Aorta (tissue), 5 donors: ENCODE data around the gene OOSP3. TPM values are rescaled to one million over a fixed set of nuclear protein-coding genes. Genes with fewer than 3 reads are reported as not detected.

Experiments used
- ATAC-seq: fragments of 200-7000 bp; cut with Tn5 transposase; one replicate; pipeline ENCODE4 v1.9.1; 2022; ENCODE audit warnings: moderate library complexity; ENCODE audit not compliant: low FRiP score
- DNase-seq, 2 donors: peaks; one replicate each; pipeline ENCODE4 v3.0.0-alpha.2; 2020
- H3K27ac ChIP-seq, 2 donors: one replicate each; pipeline ENCODE4 v1.5.1; 2013; ENCODE audit warnings: low read length in 2 of 2, mild to moderate bottlenecking in 2 of 2, moderate library complexity in 2 of 2, control low read depth in 1 of 2, inconsistent platforms in 1 of 2, low read depth in 1 of 2
- H3K27me3 ChIP-seq, 2 donors: one replicate each; pipeline ENCODE4 v1.6.1; 2013; ENCODE audit warnings: control low read depth in 1 of 2, low read length in 1 of 2, mild to moderate bottlenecking in 1 of 2, moderate library complexity in 1 of 2; ENCODE audit not compliant: insufficient read depth in 2 of 2, control insufficient read depth in 1 of 2
- H3K36me3 ChIP-seq, 2 donors: one replicate each; pipeline ENCODE4 v1.6.1; 2013; ENCODE audit warnings: control low read depth in 1 of 2, low read length in 1 of 2, mild to moderate bottlenecking in 1 of 2; ENCODE audit not compliant: insufficient read depth in 2 of 2, control insufficient read depth in 1 of 2
- H3K4me1 ChIP-seq, 2 donors: one replicate each; pipeline ENCODE4 v1.6.1; 2013; ENCODE audit warnings: low read length in 2 of 2, control low read depth in 1 of 2, mild to moderate bottlenecking in 1 of 2, moderate library complexity in 1 of 2; ENCODE audit not compliant: insufficient read depth in 2 of 2, control insufficient read depth in 1 of 2
- H3K4me3 ChIP-seq, 2 donors: one replicate each; pipeline ENCODE4 v1.5.1; 2013; ENCODE audit warnings: low read length in 2 of 2, control low read depth in 1 of 2, mild to moderate bottlenecking in 1 of 2
- H3K9me3 ChIP-seq: one replicate; pipeline ENCODE4 v1.6.1; 2013; ENCODE audit warnings: mild to moderate bottlenecking, low read length; ENCODE audit not compliant: control insufficient read depth
- WGBS, 2 donors: extraction: QIAGEN DNeasy Blood & Tissue Kit; methylation state at CpG; one replicate each; pipeline ENCODE4 v1.1.7; 2013; 5-methylcytosine and 5-hydroxymethylcytosine counted together
- intact Hi-C, 2 donors: fragments of 100-400 bp; cut with DNase I; formaldehyde crosslinking; loops; one replicate each; pipeline versions ENCODE4 v1.14.2 to v1.15.0; 2022
- polyA plus RNA-seq, 2 donors: library from polyadenylated mRNA; stranded (reverse); fragments of 200-250 nt; gene quantifications; one replicate each; pipeline ENCODE4 v1.2.3, GENCODE V29; 2013
- total RNA-seq, 2 donors: library from RNA; stranded (reverse); fragmentation: NEBNext Ultra II Directional; extraction: Animal tissue kit (Norgen Biotek cat#: 25700); gene quantifications; one replicate each; pipeline ENCODE4 v1.2.1, GENCODE V29; 2021
- donor health status: healthy with polysubstance abuse.
- donor health status: Bipolar disorder and iron deficiency.
- donor health status: DM: no; HTN: no; CAD: no.
- donor health status: DM: no; HTN: no; CAD: no.
- donor health status: DM: yes; HTN: yes; CAD: no.

Gene OOSP3
- total and polyA plus RNA-seq, 4 donors: not detected

- no peak for ATAC-seq
- Histone ChIP-seq H3K4me3 (no peak overlapping the region), H3K27me3 (no peaks in the 10 kb centered on the region), H3K36me3 (no peaks in the 10 kb centered on the region), H3K4me1 (no peaks in the 10 kb centered on the region), H3K9me3 (peaks cover 10% of the 10 kb centered on the region), H3K27ac (no peak overlapping the region)
- no peak for DNase-seq
- intact Hi-C loops: no loop called here
- WGBS, 2 donors: 81 to 84% methylated on average over 2 of the region's 2 CpGs
These were observed 39.9 kb downstream of the OOSP3 start for GRCh38 chr11:59918480-59918879.

GRCh38 chr11:59918987-59919589, 40.5 kb downstream of the OOSP3 start:
- intact Hi-C loops: no loop called here
- Histone ChIP-seq H3K36me3 (no peaks in the 10 kb centered on the region), H3K4me1 (no peaks in the 10 kb centered on the region), H3K9me3 (peaks cover 10% of the 10 kb centered on the region), H3K27me3 (no peaks in the 10 kb centered on the region), H3K4me3 (no peak overlapping the region), H3K27ac (no peak overlapping the region)
- ATAC-seq (no peak), DNase-seq (no peak)
- WGBS, 2 donors: 37 to 39% methylated on average over 3 of the region's 3 CpGs

- Histone ChIP-seq H3K27ac (no peak overlapping the region), H3K36me3 (no peaks in the 10 kb centered on the region), H3K4me3 (no peak overlapping the region), H3K4me1 (no peaks in the 10 kb centered on the region), H3K9me3 (peaks cover 11% of the 10 kb centered on the region), H3K27me3 (no peaks in the 10 kb centered on the region)
- intact Hi-C loops: no loop called here
- ATAC-seq (no peak), DNase-seq (no peak)
- WGBS, 2 donors: 92 to 94% methylated on average over 6 of the region's 6 CpGs
These were observed 45.2 kb downstream of the OOSP3 start for GRCh38 chr11:59923813-59924212.

- no peaks in the 10 kb centered on the region for H3K36me3 ChIP-seq
- peaks cover 1% of the 10 kb centered on the region for H3K9me3 ChIP-seq
- intact Hi-C loops: no loop called here
- ATAC-seq (no peak), DNase-seq (no peak)
- no peaks in the 10 kb centered on the region for H3K4me1 ChIP-seq
- no peaks in the 10 kb centered on the region for H3K27me3 ChIP-seq
- no peak overlapping the region for H3K27ac ChIP-seq
- H3K4me3 ChIP-seq: no peak overlapping the region
- 55 to 71% methylated on average over 1 of the region's 1 CpG for WGBS, 2 donors
These were observed 53.1 kb downstream of the OOSP3 start for GRCh38 chr11:59931688-59932087.

GRCh38 chr11:59938132-59938531, 59.5 kb downstream of the OOSP3 start, which contains the start of gene OOSP1:
TSS of gene OOSP1 (plus strand) at chr11:59938432. CDS start at chr11:59938455, 23 bp downstream.
- DNase-seq: no peak
- H3K4me3 ChIP-seq: no peak within 1 kb of the TSS
- H3K27ac ChIP-seq: no peak within 1 kb of the TSS
- intact Hi-C loops: no loop called here
- ATAC-seq: no peak
- H3K36me3 ChIP-seq: no peaks in the 10 kb centered on the region
- H3K4me1 ChIP-seq: no peaks in the 10 kb centered on the region
- no peaks in the 10 kb centered on the region for H3K9me3 ChIP-seq
- H3K27me3 ChIP-seq: no peaks in the 10 kb centered on the region
- WGBS, 2 donors: 52 to 68% methylated on average over 2 of the region's 2 CpGs

GRCh38 chr11:59938718-59939117, 60.1 kb downstream of the OOSP3 start:
- H3K36me3 ChIP-seq: no peaks in the 10 kb centered on the region
- intact Hi-C loops: no loop called here
- no peaks in the 10 kb centered on the region for H3K4me1 ChIP-seq
- DNase-seq: no peak
- H3K27me3 ChIP-seq: no peaks in the 10 kb centered on the region
- H3K4me3 ChIP-seq: no peak overlapping the region
- H3K27ac ChIP-seq: no peak overlapping the region
- WGBS, 2 donors: 91 to 94% methylated on average over 3 of the region's 3 CpGs
- ATAC-seq: no peak
- H3K9me3 ChIP-seq: no peaks in the 10 kb centered on the region

- peaks cover 2% of the 10 kb centered on the region for H3K9me3 ChIP-seq
- no peak overlapping the region for H3K4me3 ChIP-seq
- WGBS, 2 donors: 82 to 85% methylated on average over 2 of the region's 2 CpGs
- no peaks in the 10 kb centered on the region for H3K27me3 ChIP-seq
- DNase-seq: no peak
- intact Hi-C loops: no loop called here
- no peak for ATAC-seq
- no peaks in the 10 kb centered on the region for H3K36me3 ChIP-seq
- H3K4me1 ChIP-seq: no peaks in the 10 kb centered on the region
- H3K27ac ChIP-seq: no peak overlapping the region
These were observed 60.9 kb downstream of the OOSP3 start for GRCh38 chr11:59939482-59939881.

GRCh38 chr11:59941091-59941490, 62.5 kb downstream of the OOSP3 start:
- 74 to 85% methylated on average over 4 of the region's 4 CpGs for WGBS, 2 donors

GRCh38 chr11:59943997-59944714, 65.6 kb downstream of the OOSP3 start:
- ATAC-seq (no peak), DNase-seq (no peak)
- intact Hi-C loops: no loop called here
- Histone ChIP-seq H3K4me3 (no peak overlapping the region), H3K27me3 (no peaks in the 10 kb centered on the region), H3K4me1 (no peaks in the 10 kb centered on the region), H3K36me3 (no peaks in the 10 kb centered on the region), H3K27ac (no peak overlapping the region), H3K9me3 (peaks cover 2% of the 10 kb centered on the region)
- WGBS, 2 donors: 86 to 89% methylated on average over 3 of the region's 3 CpGs

More at GRCh38 chr11:59941091-59941490, 62.5 kb downstream of the OOSP3 start:
- H3K36me3 ChIP-seq: no peaks in the 10 kb centered on the region
- intact Hi-C loops: no loop called here
- no peak for DNase-seq
- H3K27me3 ChIP-seq: no peaks in the 10 kb centered on the region
- no peak overlapping the region for H3K27ac ChIP-seq
- H3K4me1 ChIP-seq: no peaks in the 10 kb centered on the region
- peaks cover 2% of the 10 kb centered on the region for H3K9me3 ChIP-seq
- H3K4me3 ChIP-seq: no peak overlapping the region
- no peak for ATAC-seq
